Activated CD4-positive, alpha-beta T cell treated with anti-CD3 and anti-CD28 coated beads, Interleukin-2, amount 50 U/mL, for 4 hours (primary cell): ENCODE data around the gene GPAT3.
"Not testable (repeated sequence)": the region's sequence is repeated elsewhere in the genome, so short reads cannot be mapped to it uniquely, and the experiment has no call there.

ENCODE experiments used
- DNase-seq, 2 experiments: peaks; one replicate each; pipeline ENCODE4 v3.0.0-alpha.2; 2020

Gene GPAT3

GRCh38 chr4:83605744-83606172 lies 69.8 kb downstream of the GPAT3 start:
- DNase-seq, result no peak

- no peak for DNase-seq
These were observed 70.6 kb downstream of the GPAT3 start for GRCh38 chr4:83606460-83606859.

GRCh38 chr4:83606898-83607297 lies 71.0 kb downstream of the GPAT3 start:
- no peak for DNase-seq

- no peak for DNase-seq
These were observed 73.5 kb downstream of the GPAT3 start for GRCh38 chr4:83609365-83609764.

GRCh38 chr4:83610729-83611128 lies 74.8 kb downstream of the GPAT3 start:
- DNase-seq, result no peak

- DNase-seq, result no peak
These were observed 77.1 kb downstream of the GPAT3 start for GRCh38 chr4:83613023-83613422.

- no peak for DNase-seq
These were observed 78.1 kb downstream of the GPAT3 start for GRCh38 chr4:83613994-83614393.

GRCh38 chr4:83616252-83616651 lies 80.3 kb downstream of the GPAT3 start:
- no peak for DNase-seq

GRCh38 chr4:83617371-83618035 lies 81.6 kb downstream of the GPAT3 start:
- DNase-seq, result no peak

- DNase-seq, result no peak
These were observed 82.5 kb downstream of the GPAT3 start for GRCh38 chr4:83618431-83618830.

- DNase-seq, result no peak
These were observed 83.2 kb downstream of the GPAT3 start for GRCh38 chr4:83618991-83619645.

GRCh38 chr4:83622127-83622526 lies 86.2 kb downstream of the GPAT3 start:
- not testable (repeated sequence) for DNase-seq

- no peak for DNase-seq
These were observed 89.9 kb downstream of the GPAT3 start for GRCh38 chr4:83625821-83626220.

- no peak for DNase-seq
These were observed 90.4 kb downstream of the GPAT3 start for GRCh38 chr4:83626245-83626836.

GRCh38 chr4:83629945-83630721 lies 94.2 kb downstream of the GPAT3 start:
- DNase-seq, result no peak

- no peak for DNase-seq
These were observed 95.2 kb downstream of the GPAT3 start for GRCh38 chr4:83631066-83631465.

GRCh38 chr4:83636930-83637329 lies 101.0 kb downstream of the GPAT3 start:
- DNase-seq, result no peak

GRCh38 chr4:83639849-83640493 lies 104.1 kb downstream of the GPAT3 start:
- DNase-seq, result peak; percentile 13 to 24

- no peak for DNase-seq
These were observed 107.1 kb downstream of the GPAT3 start for GRCh38 chr4:83643036-83643435.

- DNase-seq, result no peak
These were observed 109.1 kb downstream of the GPAT3 start for GRCh38 chr4:83644677-83645659.

- no peak for DNase-seq
These were observed 110.8 kb downstream of the GPAT3 start for GRCh38 chr4:83646538-83647239.
